ENCODE measurements around the gene EIF1AD. TPM values are rescaled to one million over a fixed set of nuclear protein-coding genes. Genes with fewer than 3 reads are reported as not detected.

Gene EIF1AD
- total RNA-seq, result 32.0 and 33.5 TPM in 2 replicates

GRCh38 chr11:66001942-66002647, at the start of gene EIF1AD, which contains the start of gene BANF1:
Gene EIF1AD, minus strand, starts transcription at chr11:66002157. Its CDS starts 1,768 bp downstream, at chr11:66000389.
Gene BANF1, plus strand, starts transcription at chr11:66002503. Its CDS starts 748 bp downstream, at chr11:66003251.

GRCh38 chr11:66048547-66049323, 46.8 kb upstream of the EIF1AD start, which contains the start of gene GAL3ST3:
Gene GAL3ST3, minus strand, starts transcription at chr11:66049161. Its CDS starts 3,746 bp downstream, at chr11:66045415.

GRCh38 chr11:66026017-66026529, 24.1 kb upstream of the EIF1AD start, which contains the start of gene CATSPER1:
Gene CATSPER1, minus strand, starts transcription at chr11:66026479. Its CDS starts 100 bp downstream, at chr11:66026379.

GRCh38 chr11:66011785-66012303, 9.9 kb upstream of the EIF1AD start, which contains the start of gene CST6:
Gene CST6, plus strand, starts transcription at chr11:66012008. Its CDS starts 37 bp downstream, at chr11:66012045.

GRCh38 chr11:65961267-65962140, 40.5 kb downstream of the EIF1AD start, which contains the start of gene SART1:
Gene SART1, plus strand, starts transcription at chr11:65961734. Its CDS starts 47 bp downstream, at chr11:65961781.

Other genes starting within 250 kb of the EIF1AD start
- 12.8 and 17.4 TPM in 2 replicates for gene AP5B1, start 221.2 kb downstream of the EIF1AD start, total RNA-seq
- not detected in 2 replicates for gene OVOL1, start 215.1 kb downstream of the EIF1AD start, total RNA-seq
- gene SNX32, start 168.2 kb downstream of the EIF1AD start, total RNA-seq, result 0.13 and 0.86 TPM in 2 replicates
- gene CFL1, start 144.0 kb downstream of the EIF1AD start, total RNA-seq, result 1,176 and 1,575 TPM in 2 replicates
- gene MUS81, start 141.7 kb downstream of the EIF1AD start, total RNA-seq, result 46.9 and 49.3 TPM in 2 replicates
- 18.9 and 22.0 TPM in 2 replicates for gene EFEMP2, start 129.4 kb downstream of the EIF1AD start, total RNA-seq
- gene CTSW, start 122.3 kb downstream of the EIF1AD start, total RNA-seq, result not detected in 2 replicates
- 94.0 and 128 TPM in 2 replicates for gene FIBP, start 113.7 kb downstream of the EIF1AD start, total RNA-seq
- 78.2 and 108 TPM in 2 replicates for gene CCDC85B, start 111.5 kb downstream of the EIF1AD start, total RNA-seq
- gene FOSL1, start 101.8 kb downstream of the EIF1AD start, total RNA-seq, result 41.6 and 48.9 TPM in 2 replicates
- gene C11orf68, start 83.1 kb downstream of the EIF1AD start, total RNA-seq, result 14.4 and 17.0 TPM in 2 replicates
- 74.0 and 108 TPM in 2 replicates for gene DRAP1, start 82.7 kb downstream of the EIF1AD start, total RNA-seq
- gene TSGA10IP, start 56.7 kb downstream of the EIF1AD start, total RNA-seq, result not detected in 2 replicates
- 30.9 and 35.9 TPM in 2 replicates for gene SART1, start 40.4 kb downstream of the EIF1AD start, total RNA-seq
- gene BANF1, start 346 bp upstream of the EIF1AD start, total RNA-seq, result 51.8 and 60.2 TPM in 2 replicates
- 0.22 and 0.53 TPM in 2 replicates for gene CST6, start 9.9 kb upstream of the EIF1AD start, total RNA-seq
- not detected in 2 replicates for gene CATSPER1, start 24.3 kb upstream of the EIF1AD start, total RNA-seq
- gene GAL3ST3, start 47.0 kb upstream of the EIF1AD start, total RNA-seq, result 0.36 TPM in 1 of 2 replicates, not detected in the other
- gene SF3B2, start 50.2 kb upstream of the EIF1AD start, total RNA-seq, result 175 and 176 TPM in 2 replicates
- gene PACS1, start 68.1 kb upstream of the EIF1AD start, total RNA-seq, result 28.9 and 35.1 TPM in 2 replicates